Epidermal melanocyte (primary cell): Measurements from ENCODE around the gene CDC37.

ENCODE experiments used
- DNase-seq: peaks from one replicate; pipeline ENCODE4 v3.0.0; 2011; ENCODE audit warnings: low spot score; ENCODE audit not compliant: insufficient read length

The CDC37 gene

GRCh38 chr19:10361569-10362011, 41.8 kb downstream of the CDC37 start:
- DNase-seq: no peak

- DNase-seq: no peak
These were observed 46.9 kb downstream of the CDC37 start for GRCh38 chr19:10356431-10356830.

GRCh38 chr19:10353793-10354391, 49.5 kb downstream of the CDC37 start:
- no peak for DNase-seq

- no peak for DNase-seq
These were observed 50.3 kb downstream of the CDC37 start for GRCh38 chr19:10352764-10353671.

- DNase-seq: no peak
These were observed 56.8 kb downstream of the CDC37 start for GRCh38 chr19:10346509-10346908.

GRCh38 chr19:10344780-10345179, 58.6 kb downstream of the CDC37 start:
- DNase-seq: no peak

GRCh38 chr19:10343495-10343894, 59.8 kb downstream of the CDC37 start:
- DNase-seq: no peak
